Activated CD8-positive, alpha-beta memory T cell treated with anti-CD3 and anti-CD28 coated beads for 48 hours (primary cell): ENCODE measurements around the gene KLK14.

Source experiments
- DNase-seq, 3 experiments: peaks; one replicate each; pipeline ENCODE4 v3.0.0-alpha.2; 2020; ENCODE audit warnings: low read depth in 2 of 3, low spot score in 2 of 3

KLK14 gene

DNA sequence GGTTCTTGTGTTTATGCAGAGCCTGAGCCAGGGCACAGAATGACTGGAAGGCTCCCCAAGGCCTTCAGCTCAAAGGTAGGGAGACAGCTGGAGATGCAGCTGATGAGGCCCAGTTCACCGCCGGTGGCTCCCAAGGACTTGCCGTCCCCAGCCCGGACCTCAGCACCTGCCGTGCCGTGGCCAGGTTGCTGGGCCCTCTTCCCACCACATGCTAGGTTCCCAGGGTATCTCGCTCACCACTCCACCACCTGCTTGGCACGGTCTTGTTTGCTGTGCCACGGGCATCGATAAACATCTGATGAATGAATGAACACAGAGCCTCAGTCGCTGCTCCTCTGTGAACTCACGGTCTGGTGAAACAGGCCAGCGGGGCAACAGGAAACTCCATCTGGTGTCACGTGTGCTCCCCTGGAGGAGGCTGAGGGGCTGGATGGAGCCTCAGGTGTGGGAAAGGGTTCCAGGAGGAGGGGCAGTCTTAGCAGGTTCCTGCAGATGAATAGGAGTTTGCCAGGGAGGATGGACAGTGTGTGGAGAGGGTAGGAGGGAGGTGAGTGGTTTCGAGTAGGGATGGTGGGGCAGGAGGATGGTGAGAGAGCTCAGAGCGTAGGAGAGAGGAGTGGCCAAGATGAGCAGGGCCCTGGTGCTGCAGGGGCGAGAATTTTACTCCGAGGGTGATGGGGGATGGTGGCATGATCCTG lies 3.6 kb upstream of the KLK14 start:
- no peak for DNase-seq

DNA sequence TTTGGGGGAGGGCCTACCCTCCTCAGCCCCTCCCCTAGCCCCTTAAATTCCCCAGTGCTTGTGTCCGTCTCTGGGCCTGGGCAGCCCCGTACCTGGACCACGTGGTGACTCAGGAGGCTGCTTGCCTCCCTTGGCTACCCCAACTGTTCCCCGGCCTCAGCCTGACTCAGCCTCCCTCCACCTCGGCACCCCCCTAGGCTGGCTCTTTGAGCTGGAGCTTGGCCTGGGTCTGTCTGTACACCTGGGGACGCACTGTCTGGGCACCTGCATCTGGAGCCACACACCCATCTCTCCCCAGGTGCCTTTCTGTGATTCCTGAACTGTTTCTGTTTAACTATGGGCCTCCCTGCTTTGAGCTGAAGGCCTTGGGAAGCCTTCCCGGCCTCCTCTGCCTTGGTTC lies 1.8 kb upstream of the KLK14 start:
- DNase-seq, result no peak

DNA sequence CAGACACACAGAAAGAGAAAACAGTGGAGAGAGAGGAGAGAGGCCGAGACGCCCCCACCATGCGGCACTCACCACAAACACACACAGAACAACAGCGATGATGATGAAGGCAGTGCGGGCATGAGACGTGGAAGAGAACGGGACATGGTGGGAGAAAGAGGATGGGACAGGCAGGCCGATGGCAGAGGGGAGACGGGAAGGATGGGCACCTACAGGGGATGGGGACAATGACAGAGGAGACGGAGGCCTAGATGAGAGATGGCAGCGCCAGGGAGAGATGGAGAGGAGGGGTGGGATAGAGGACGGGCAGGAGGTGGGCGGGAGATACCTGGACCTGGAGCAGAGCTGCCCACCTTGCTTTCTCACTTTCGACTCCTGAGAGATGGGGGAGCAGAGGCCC lies 1.1 kb upstream of the KLK14 start:
- DNase-seq, result no peak

DNA sequence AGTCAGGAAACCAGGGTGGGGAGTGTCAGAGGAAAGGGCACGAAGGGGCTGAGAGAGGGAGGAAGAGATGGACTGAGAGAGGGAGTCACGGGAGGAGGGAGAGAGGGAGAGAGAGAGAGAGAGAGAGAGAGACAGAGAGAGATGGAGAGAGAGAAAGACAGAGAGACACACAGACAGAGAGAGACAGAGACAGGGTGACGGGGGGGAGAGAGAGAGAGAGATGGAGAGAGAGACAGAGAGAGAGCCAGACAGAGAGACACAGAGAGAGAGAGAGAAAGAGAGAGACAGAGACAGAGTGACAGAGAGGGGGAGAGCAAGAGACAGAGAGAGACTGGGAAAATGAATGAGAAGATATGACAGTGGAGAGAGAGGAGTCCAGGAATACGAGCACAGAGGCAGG lies 494 bp upstream of the KLK14 start:
- no peak for DNase-seq

DNA sequence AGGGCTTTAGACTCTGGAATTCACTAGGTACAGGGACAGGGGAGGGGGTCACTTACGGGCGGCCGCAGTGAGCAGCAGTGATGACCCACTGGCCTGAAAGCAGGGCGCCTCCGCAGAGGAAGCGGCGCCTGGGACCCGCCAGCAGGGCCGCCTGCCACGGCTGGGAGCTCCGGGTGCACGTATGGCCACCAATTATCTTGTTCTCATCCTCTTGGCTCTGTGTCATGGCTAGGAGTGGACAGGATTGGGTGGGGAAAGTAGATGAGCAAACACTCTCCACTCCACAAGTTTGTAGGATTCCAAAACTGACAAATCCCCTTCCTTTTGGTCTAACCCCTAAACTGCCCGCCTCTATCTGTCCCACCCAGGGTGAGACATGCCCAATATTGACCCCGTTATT lies 1.2 kb downstream of the KLK14 start:
- DNase-seq, result no peak

DNA sequence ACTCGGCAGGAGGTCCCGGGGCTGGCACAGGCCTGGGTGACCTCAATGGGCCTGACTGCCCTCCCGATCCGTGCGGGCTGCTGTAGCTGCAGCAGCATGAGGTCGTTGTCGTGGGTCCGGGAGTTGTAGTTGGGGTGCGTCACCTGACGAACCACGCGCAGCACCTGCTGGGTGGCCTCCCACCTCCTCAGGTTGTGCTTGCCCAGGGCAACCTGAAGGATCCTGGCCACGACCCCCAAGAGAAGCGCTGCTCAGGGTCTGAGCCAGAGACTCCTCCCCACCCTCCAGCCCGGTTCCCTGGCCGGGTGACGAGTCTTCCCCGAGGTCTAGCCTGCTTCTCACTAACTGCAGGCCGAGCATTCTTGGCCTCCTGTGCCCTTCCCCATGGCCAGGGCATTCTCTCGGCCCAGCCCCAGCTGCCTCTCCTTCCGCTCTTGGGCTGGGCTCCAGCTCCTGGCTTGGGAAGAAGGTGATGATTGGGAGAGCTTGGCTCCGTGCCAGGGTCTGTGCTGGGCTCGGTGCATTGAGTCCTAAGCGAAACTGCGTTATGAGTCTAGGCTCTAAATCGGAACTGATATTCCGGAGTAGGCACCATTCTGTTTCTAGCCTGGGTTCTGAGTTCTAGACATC lies 3.1 kb downstream of the KLK14 start:
- DNase-seq, result no peak

DNA sequence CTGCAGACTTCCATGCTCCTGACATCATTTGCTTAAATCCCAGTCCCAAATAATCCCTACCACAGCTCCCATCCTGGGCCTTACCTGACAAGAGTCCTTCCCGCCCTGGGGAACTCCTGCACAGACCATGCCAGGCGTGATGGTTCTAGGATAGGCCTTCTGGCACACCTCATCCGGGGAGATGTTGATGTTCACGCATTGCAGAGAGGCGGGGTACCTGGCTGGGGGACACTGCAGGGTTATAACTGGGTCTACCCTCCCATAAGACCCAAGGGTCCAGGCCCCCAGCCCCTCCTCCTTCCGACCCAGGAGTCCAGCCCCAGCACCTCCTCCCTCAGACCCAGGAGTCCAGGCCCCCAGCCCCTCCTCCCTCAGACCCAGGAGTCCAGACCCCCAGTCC lies 4.0 kb downstream of the KLK14 start:
- no peak for DNase-seq

DNA sequence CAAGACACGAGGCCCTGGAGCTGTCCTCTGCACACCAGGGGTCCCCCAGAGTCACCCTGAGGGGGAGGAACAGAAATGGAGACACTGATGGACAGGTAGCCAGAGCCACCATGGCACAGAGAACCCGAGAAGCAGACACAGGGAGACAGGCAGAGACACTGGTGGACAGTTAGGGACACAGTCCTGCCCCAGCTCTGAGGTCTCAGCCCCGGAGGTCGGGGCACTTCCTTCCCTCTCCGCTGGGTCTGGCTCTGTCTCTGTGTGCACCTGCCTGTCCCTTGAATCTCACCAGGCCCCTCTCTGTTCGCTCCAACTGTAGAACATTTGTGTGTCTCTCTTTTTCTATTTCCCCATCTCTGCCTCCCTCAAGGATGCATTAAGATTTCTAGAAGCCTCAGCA lies 4.6 kb downstream of the KLK14 start:
- no peak for DNase-seq

DNA sequence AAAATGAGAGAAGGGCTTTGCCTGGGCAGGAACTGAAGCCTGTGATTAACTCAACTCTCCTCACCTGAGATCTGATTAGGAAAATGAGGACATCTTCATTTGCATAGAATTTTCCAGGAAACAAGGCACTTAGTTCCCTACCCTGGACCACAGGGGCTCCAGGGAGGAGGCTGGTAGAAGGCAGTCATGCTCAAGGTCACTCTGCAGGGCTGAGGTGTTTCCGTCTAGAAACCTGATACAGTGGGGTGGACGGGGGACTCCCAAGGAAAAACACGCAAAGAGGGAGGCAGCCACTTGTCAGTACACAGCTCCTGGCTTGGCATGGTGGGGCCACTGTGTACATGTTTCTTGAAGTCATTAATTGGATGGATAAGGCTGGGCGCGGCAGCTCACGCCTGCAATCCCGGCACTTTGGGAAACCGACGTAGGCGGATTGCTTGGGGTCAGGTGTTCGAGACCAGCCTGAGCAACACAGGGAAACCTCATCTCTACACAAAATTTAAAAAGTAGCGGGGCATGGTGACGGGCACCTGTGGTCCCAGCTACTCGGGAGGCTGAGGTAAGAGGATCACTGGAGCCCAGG lies 6.0 kb downstream of the KLK14 start:
- no peak for DNase-seq

DNA sequence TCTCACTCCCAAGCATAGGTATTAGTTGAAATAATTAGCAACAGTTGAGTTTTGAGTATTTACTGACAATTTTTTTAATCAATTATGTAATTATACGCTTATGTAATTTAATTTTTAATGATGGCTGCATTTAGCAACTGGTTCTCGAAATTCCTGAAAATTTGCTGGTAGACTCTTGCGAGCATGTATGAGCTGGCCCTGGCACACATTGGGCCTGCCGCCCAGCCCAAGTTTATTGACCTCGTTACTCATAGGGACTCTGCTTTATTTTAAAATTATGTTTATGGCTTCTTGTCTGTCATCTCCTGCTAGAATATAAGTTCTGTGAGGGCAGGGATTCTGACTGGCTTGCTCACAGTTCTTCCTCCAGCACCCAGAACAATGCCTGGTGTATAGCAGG lies 6.7 kb downstream of the KLK14 start:
- DNase-seq, result no peak

DNA sequence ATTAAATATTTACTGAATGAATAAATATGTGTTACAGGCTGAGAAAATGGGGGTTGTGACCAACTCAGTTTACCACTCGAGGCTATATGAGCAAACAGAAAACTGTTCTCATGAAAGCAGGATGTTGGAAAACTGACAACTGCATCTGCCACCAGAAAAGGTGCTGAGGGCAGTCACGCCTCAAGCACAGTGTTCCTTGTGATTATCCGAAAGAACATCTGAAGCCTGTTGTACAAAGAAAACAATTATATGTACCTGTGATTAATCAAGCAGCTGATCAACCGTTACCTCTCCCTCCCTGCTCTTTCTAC lies 11.6 kb downstream of the KLK14 start:
- DNase-seq, result no peak

DNA sequence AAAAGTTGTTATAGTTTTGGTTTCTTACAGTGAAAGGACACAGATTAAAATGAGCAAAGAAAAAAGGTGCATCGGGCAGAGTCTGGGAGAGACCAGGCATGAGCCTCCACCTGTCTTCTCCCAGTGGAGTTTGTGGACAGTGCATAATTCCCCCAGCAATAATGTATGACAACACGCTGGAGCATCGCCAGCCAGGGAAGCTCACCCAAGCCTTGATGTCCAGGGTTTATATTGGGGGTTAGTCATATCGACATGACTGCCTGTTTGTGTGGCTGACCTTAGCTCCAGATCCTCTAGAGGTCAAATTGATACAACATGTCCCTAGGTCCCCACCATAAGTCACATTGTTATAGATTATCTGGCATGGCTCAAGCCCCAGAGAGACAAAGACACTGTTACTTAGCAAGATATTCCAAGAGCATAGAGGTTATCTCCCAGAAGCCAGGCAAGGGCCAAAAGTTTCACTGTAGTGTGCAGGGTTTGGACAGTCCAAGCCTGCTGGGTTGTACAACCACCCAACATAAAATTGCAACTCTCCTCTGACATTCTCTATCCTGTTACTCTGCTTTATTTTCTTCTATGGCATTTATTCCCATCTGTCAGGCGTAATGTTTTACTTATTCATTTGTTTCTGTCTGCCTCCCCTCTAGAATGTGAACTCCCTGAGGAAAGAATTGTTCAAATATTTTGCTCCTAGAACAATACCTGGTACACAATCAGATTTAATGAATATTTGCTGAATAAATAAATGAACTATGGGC lies 12.2 kb downstream of the KLK14 start:
- no peak for DNase-seq

DNA sequence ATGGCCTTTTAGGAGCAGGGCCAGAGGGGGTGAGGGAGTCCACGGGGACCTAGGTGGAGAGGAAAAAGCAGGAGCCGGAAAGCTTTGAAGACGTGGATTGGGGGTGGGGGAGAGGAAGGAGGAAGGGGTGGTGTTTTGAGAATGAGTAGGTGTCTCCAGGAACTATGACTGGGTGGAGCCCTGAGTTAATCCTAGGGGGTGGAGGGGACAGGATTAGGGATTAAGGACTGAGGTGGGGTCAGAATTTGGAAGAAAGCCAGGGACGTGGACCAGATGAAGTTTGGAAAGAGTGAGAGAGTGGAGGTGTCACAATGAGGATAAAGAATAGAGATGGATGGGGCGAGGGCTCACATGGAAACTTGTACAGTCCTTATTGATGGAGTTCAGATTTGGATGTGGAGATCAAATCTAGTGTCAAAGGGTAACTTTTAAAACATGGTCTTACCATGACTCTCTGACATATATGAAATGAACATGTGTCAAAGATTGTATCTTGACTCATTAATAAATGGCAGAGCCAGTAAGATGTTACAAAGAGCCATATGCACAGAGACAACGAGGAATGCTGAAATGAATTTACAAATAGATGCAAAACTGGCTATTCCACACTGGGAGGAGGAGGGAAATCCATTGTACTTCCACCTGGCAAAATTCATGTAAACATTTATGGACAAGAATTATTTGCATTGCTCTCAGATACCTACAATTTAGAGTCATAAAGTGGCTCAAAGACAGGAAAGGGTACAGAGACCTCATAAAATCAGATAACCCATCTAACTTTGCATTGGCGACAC lies 16.1 kb downstream of the KLK14 start:
- DNase-seq, result no peak

DNA sequence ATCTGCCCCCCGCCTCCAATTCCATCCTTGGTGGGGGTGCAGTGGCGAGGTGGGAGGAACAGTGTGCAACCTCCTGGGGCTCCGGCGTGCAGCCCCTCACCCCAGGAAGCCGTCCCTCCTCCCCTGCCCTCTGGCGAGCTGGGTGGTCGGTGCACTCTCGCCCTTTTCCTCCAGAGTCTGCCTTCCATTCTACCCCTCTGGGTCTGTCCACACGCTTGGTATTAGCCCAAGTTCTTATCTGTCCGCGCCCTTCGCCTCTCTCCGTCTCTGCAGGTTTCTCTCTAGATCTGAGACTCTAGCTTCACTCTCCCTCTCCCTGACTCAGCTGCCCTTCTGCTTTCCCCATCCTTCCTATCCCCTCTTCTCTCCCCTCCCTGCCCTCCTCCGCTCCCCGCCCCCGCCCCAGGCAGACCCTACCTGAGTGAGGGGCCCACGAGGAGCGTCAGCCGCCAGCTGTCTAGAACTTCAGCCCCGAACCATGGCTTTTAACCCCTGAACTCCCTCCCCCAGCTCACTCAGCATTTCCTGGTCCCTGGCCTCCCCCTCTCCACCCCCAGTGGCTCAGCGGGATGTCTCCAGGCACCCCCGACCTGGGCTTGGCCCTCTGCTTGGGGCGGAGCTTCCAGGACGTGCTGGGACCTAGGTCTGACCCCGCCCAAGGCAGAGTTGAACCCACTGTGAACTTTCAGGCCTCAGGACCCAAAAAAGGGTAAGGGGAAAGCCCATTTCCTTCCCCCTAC lies 17.3 kb downstream of the KLK14 start:
- DNase-seq, result no peak

DNA sequence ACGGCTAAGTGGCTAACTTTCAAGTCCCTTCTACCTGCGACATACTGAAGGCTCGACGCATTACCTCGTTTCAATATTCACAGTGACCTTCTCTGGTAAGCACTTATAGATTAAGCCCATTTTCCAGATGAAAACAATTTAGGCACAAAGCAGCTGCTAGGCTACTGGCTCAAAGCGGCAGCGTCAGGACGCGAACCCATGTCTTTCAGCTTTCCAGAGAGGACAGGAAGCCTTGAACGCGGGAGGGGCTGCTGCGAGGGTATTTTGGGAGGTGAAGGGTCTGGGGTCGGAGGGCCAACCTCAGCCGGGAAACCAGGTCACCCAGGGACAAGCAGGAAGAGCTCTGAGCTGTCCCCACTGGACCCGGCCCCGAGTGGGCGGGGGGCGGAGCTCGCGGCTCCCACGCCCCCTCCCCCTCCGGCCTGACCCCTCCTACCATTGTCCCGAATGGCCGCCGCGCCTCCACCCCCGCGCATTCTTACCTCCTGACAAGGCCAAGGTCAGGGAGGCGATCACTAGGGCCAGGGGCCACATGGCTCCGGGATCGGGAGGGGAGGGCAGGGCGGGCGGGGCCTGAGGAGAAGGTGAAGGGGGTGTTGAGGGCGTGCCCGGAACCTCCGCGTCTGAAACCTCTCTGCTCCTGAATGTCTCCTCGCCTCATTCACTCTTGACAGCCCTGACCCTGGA lies 18.0 kb downstream of the KLK14 start, which contains the start of gene KLK13:
KLK13 (minus strand) TSS at position 559 of the 687 bp plus-strand sequence; CDS start at position 534, 25 bp downstream.
- no peak for DNase-seq

DNA sequence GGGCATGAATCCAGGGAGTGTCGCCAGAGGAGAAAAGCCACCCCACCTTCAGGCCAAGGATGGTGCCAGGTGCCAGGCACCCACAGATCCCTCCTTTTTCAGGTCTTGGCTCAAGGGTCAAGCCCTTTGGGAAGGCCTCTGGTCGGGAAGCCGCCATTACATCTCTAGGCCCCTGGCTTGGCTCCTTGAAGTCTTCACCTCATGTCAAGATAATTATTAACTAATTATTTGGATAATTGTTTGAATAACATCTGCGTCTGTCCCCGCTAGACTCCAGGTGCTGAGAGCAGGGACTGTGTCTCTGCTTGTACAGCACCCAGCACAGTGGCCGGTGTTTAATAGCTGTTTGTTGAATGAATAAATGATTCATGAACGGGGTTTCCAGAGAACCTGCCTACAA lies 19.0 kb downstream of the KLK14 start:
- DNase-seq, result no peak

DNA sequence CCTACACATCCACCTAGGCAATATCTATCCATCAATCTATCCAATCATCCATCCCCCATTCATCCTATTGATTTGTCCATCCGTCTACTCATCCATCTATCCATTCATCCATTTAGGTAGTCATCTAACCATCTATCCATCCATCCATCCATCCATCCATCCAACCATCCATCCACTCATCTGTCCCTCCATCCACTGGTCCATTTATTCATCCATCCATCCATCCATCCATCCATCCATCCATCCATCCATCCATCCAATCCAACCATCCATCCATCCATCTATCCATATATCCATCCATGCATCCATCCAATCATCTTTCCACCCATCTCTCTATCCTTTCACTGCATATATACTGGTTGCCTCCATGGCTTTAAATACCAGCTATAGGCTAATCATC lies 21.7 kb downstream of the KLK14 start:
- DNase-seq, result no peak

DNA sequence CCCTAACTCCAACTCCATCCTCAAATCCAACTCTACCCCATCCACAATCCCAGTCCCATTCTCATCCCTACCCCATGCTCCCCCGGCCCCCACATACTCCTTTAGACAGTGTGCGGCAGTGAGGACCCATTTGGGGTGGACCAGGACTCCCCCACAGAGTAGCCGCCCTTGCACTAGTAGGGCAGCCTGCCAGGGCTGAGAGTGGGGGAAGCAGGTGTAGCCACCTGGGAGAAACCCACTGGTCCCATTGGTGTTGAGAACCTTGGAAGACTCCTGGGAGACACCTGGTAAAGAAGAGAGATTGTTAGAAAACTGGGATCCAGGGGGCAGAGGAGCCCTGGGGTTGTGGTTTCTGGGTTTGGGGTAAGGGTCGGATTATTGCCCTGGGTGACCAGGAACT lies 22.4 kb downstream of the KLK14 start:
- DNase-seq, result no peak

DNA sequence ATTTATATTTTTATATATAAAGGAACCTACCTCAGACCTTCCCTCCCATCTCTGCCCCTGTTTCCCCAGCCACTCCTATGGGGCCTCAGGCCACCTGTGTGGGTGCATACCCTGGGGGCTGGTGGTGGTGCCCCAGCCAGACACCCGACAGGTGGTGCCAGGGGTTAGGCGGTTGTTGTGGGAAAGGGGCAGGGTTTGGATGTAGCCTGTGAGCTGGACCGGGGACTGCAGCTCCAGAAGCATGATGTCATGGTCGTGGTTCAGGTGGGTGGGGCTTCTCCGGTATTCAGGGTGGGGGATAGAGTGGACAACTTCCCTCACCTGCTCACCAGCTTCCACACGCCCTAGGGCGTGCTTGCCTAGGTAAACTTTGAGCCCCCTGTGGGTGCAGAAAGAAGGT lies 23.0 kb downstream of the KLK14 start:
- no peak for DNase-seq

DNA sequence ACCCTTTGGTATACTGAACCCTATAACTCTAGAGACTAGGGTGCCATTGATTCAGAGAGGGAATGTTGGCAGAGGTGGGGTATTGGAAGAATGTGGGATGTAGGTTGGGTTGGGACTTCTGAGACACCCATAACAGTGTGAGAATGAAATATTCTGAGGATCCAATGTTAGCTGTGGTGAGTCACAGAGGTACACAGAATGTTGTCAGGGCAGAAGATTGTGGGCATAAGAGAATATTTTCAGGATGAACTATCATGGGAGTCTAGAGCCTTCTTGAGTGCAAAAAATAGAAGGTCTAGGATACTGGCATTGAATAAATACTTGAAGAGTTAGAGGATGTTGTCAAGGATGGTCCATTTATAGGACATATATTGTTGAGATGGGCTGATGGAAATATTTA lies 26.8 kb downstream of the KLK14 start:
- DNase-seq, result no peak
